MM.1S (cell line): ENCODE results near the gene RUBCN.

Source experiments
- DNase-seq: peaks from one replicate; pipeline ENCODE4 v3.0.0-alpha.2; 2015
- H2AFZ ChIP-seq: fragments of 300-600 bp; sonication (generic); 2 replicates; pipeline ENCODE4 v1.6.0; 2016; ENCODE audit warnings: antibody characterized with exemption, low read length
- H3F3A ChIP-seq: fragments of 300-600 bp; sonication (generic); 2 replicates; pipeline ENCODE4 v1.6.1; 2016; ENCODE audit warnings: mild to moderate bottlenecking, antibody characterized with exemption, low read length, moderate library complexity, mixed read lengths; ENCODE audit not compliant: insufficient read depth
- H3K27ac ChIP-seq: fragments of 300-600 bp; sonication (generic); 2 replicates; pipeline ENCODE4 v1.5.1; 2016; ENCODE audit warnings: mild to moderate bottlenecking, low read length
- H3K27me3 ChIP-seq: fragments of 300-600 bp; sonication (generic); replicated peaks from 2 replicates; pipeline ENCODE4 v1.6.0; 2016; ENCODE audit warnings: low read length; ENCODE audit not compliant: insufficient read depth
- H3K36me3 ChIP-seq: fragments of 300-600 bp; sonication (generic); replicated peaks from 2 replicates; pipeline ENCODE4 v1.6.1; 2016; ENCODE audit warnings: mild to moderate bottlenecking, low read length, mixed read lengths; ENCODE audit not compliant: insufficient read depth
- H3K4me1 ChIP-seq: fragments of 300-600 bp; sonication (generic); 2 replicates; pipeline ENCODE4 v1.6.1; 2016; ENCODE audit warnings: low read length, mixed read lengths
- H3K4me2 ChIP-seq: fragments of 300-600 bp; sonication (generic); 2 replicates; pipeline ENCODE4 v1.6.0; 2016; ENCODE audit warnings: low read depth, low read length
- H3K4me3 ChIP-seq: fragments of 300-600 bp; sonication (generic); 2 replicates; pipeline ENCODE4 v1.5.1; 2016; ENCODE audit warnings: low read length, mixed read lengths
- H3K79me2 ChIP-seq: fragments of 300-600 bp; sonication (generic); 2 replicates; pipeline ENCODE4 v1.6.1; 2016; ENCODE audit warnings: mixed run types, low read length, mixed read lengths
- H3K9ac ChIP-seq: fragments of 300-600 bp; sonication (generic); 2 replicates; pipeline ENCODE4 v1.6.1; 2016; ENCODE audit warnings: low read length, mixed read lengths
- H3K9me2 ChIP-seq: fragments of 300-600 bp; sonication (generic); replicated peaks from 2 replicates; pipeline ENCODE4 v1.6.1; 2016; ENCODE audit warnings: mild to moderate bottlenecking, low read length, mixed read lengths; ENCODE audit not compliant: insufficient read depth
- H3K9me3 ChIP-seq: fragments of 300-600 bp; sonication (generic); replicated peaks from 2 replicates; pipeline ENCODE4 v1.6.1; 2016; ENCODE audit warnings: mild to moderate bottlenecking, low read length, mixed read lengths; ENCODE audit not compliant: insufficient read depth
- H4K20me1 ChIP-seq: fragments of 300-600 bp; sonication (generic); 2 replicates; pipeline ENCODE4 v1.6.1; 2016; ENCODE audit warnings: mild to moderate bottlenecking, low read length, moderate library complexity, mixed read lengths; ENCODE audit not compliant: insufficient read depth
- CTCF ChIP-seq: fragments of 300-600 bp; sonication (generic); IDR thresholded peaks from 2 replicates; pipeline ENCODE4 v1.5.1; 2016; ENCODE audit warnings: antibody characterized with exemption, low read length, mixed read lengths
- EZH2 ChIP-seq: fragments of 300-600 bp; sonication (generic); optimal IDR thresholded peaks from 2 replicates; pipeline ENCODE3; 2017; ENCODE audit warnings: low read depth, mild to moderate bottlenecking, antibody characterized with exemption, low read length, mixed read lengths
- EZH2phosphoT487 ChIP-seq: fragments of 300-600 bp; sonication (generic); IDR thresholded peaks from 2 replicates; pipeline ENCODE4 v1.6.1; 2018; ENCODE audit warnings: antibody characterized with exemption, low read length

The RUBCN gene

DNA sequence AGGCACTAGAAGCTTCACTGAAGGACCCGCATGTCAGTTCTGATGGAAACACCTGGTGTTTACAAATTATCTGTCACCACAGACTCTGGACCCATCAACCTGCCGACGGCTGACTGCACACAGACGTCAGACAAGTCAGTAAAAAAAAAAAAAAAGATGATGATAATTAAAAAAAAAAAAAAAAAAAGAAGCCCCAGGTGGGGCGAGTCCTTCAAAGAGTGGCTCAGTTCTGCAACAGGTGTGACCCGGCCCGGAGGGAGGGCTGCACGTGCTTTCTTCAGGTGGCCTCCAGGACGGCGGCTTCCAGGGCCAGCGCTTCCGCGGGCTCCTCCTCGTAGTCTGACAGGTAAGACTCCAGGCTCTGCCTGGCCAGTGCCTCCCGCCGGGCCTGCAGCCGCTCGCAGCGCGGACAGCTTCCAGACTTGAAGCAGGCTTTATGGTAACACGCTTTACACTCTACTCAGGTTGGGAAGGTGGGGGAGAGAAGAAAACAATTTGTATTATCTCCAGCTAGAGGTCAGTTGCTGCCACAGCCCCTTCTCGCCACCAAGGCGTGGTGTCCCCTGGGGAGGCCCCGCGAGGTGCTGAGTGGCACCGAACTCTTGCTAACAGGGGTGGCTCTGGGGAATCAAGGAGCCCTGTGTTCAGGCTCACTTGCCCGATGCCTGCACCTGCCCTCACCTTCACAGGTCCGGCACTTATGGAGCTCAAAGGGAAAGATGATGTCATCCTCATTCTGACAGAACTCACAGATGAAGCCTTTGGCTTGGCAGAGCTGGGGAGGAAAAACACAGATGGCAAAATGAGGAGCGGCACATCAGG is 61.8 kb downstream of the RUBCN start:
- H3K27ac ChIP-seq: no peak overlapping the region
- DNase-seq: no peak

GRCh38 chr3:197673170-197673569 is 63.5 kb downstream of the RUBCN start:
- no peaks in the 10 kb centered on the region for H3K9me3 ChIP-seq
- no peak for DNase-seq
- H3K27ac ChIP-seq: no peak overlapping the region
- no peaks in the 10 kb centered on the region for H3K79me2 ChIP-seq
- TF ChIP-seq CTCF: no peak
- TF ChIP-seq EZH2phosphoT487: no peak
- no peak for TF ChIP-seq EZH2
- no peaks in the 10 kb centered on the region for H3K27me3 ChIP-seq
- no peak overlapping the region for H3K4me3 ChIP-seq
- no peak overlapping the region for H2AFZ ChIP-seq
- no peaks in the 10 kb centered on the region for H3K9me2 ChIP-seq
- peaks cover 5% of the 10 kb centered on the region; the same call in 1 of the 2 replicates for H3K36me3 ChIP-seq
- no peaks in the 10 kb centered on the region for H3F3A ChIP-seq
- H3K4me2 ChIP-seq: no peak overlapping the region
- no peaks in the 10 kb centered on the region for H3K4me1 ChIP-seq
- no peaks in the 10 kb centered on the region for H4K20me1 ChIP-seq
- no peak overlapping the region for H3K9ac ChIP-seq

More for the DNA sequence above, 61.8 kb downstream of the RUBCN start:
- Histone ChIP-seq H3K9me2 (no peaks in the 10 kb centered on the region), H2AFZ (no peak overlapping the region), H3K4me1 (no peaks in the 10 kb centered on the region), H3K4me3 (no peak overlapping the region), H3K9me3 (no peaks in the 10 kb centered on the region), H3K36me3 (peaks cover 5% of the 10 kb centered on the region; the same call in 1 of the 2 replicates), H3K27me3 (no peaks in the 10 kb centered on the region), H3K4me2 (no peak overlapping the region), H3K79me2 (no peaks in the 10 kb centered on the region), H3F3A (no peaks in the 10 kb centered on the region), H3K9ac (no peak overlapping the region), H4K20me1 (no peaks in the 10 kb centered on the region)
- TF ChIP-seq CTCF (no peak), EZH2phosphoT487 (no peak), EZH2 (no peak)

- Histone ChIP-seq H3K4me1 (no peaks in the 10 kb centered on the region), H3K36me3 (peaks cover 5% of the 10 kb centered on the region; the same call in 1 of the 2 replicates)
Measured at GRCh38 chr3:197670361-197670760, 66.3 kb downstream of the RUBCN start.

More at GRCh38 chr3:197670361-197670760, 66.3 kb downstream of the RUBCN start:
- TF ChIP-seq EZH2phosphoT487 (no peak), EZH2 (no peak), CTCF (no peak)
- no peaks in the 10 kb centered on the region for H3K9me2 ChIP-seq
- no peak overlapping the region for H3K4me3 ChIP-seq
- no peaks in the 10 kb centered on the region for H3K79me2 ChIP-seq
- H3K9me3 ChIP-seq: no peaks in the 10 kb centered on the region
- H3K27me3 ChIP-seq: no peaks in the 10 kb centered on the region
- no peak for DNase-seq
- H3F3A ChIP-seq: no peaks in the 10 kb centered on the region
- no peak overlapping the region for H3K4me2 ChIP-seq
- H3K9ac ChIP-seq: no peak overlapping the region
- no peak overlapping the region for H3K27ac ChIP-seq
- H2AFZ ChIP-seq: no peak overlapping the region
- H4K20me1 ChIP-seq: no peaks in the 10 kb centered on the region
